K562 (cell line): ENCODE measurements around the gene MARCO. TPM values are rescaled to one million over a fixed set of nuclear protein-coding genes. Genes with fewer than 3 reads are reported as not detected.

Experiments used
- ATAC-seq: fragments of 200-7000 bp; cut with Tn5 transposase; 3 replicates; pipeline ENCODE4 v1.9.1; 2020; ENCODE audit warnings: moderate library complexity
- BruUV-seq: library from RNA; stranded (reverse); fragments of 400-500 nt; replicated peaks from 2 replicates; lab custom pipeline; 2021; lab: Mats Ljungman, UMichigan
- CTCF ChIA-PET: fragments of 300-600 bp; formaldehyde crosslinking; extraction: SDS; loops from one replicate; lab custom pipeline; 2021; ENCODE audit warnings: low intra/inter-chr PET ratio; lab: Yijun Ruan, JAX
- POLR2A ChIA-PET: fragments of 300-600, 350-650 bp; sonication (Branson Sonifier 250); formaldehyde crosslinking; extraction: SDS; loops from one replicate; lab custom pipeline; 2021; ENCODE audit warnings: antibody characterized with exemption, inconsistent platforms; lab: Yijun Ruan, JAX
- DNase-seq, 4 experiments: peaks; one replicate each; pipeline versions ENCODE4 v3.0.0 to v3.0.0-alpha.2; 2011 to 2018; ENCODE audit warnings: low spot score in 3 of 4, mixed read lengths in 3 of 4; ENCODE audit errors: extremely low read depth in 1 of 4
- FAIRE-seq: peaks from 2 replicates; lab custom pipeline; 2011; peaks lifted over from hg19 to GRCh38; lab: Jason Lieb, UNC
- H2AFZ ChIP-seq: 2 replicates; pipeline ENCODE4 v1.6.0; 2011; ENCODE audit warnings: low read depth, low read length, control low read depth, inconsistent platforms
- H3K27ac ChIP-seq: fragments of 200-600 bp; 3 replicates; pipeline ENCODE4 v1.8.0; 2011; ENCODE audit warnings: low read depth, mild to moderate bottlenecking, control low read depth, inconsistent platforms, low read length, moderate library complexity, mixed read lengths; ENCODE audit errors: extremely low read depth
- H3K27me3 ChIP-seq, 2 experiments: fragments of 300-600 bp in 1 of 2; 2 replicates in 1 of 2; 3 replicates in 1 of 2; pipeline versions ENCODE4 v1.6.0 to v1.8.0; 2011; ENCODE audit warnings: inconsistent platforms in 2 of 2, low read length in 2 of 2, mild to moderate bottlenecking in 1 of 2, mixed read lengths in 1 of 2, moderate library complexity in 1 of 2; ENCODE audit not compliant: control insufficient read depth in 2 of 2, insufficient read depth in 2 of 2
- H3K36me3 ChIP-seq: fragments of 300-600 bp; 3 replicates; pipeline ENCODE4 v1.8.0; 2011; ENCODE audit warnings: mild to moderate bottlenecking, low read length, inconsistent platforms; ENCODE audit not compliant: control insufficient read depth, insufficient read depth
- H3K4me1 ChIP-seq, 2 experiments: fragments of 200-600 bp in 1 of 2; replicated peaks in 1 of 2; 2 replicates in 1 of 2; 3 replicates in 1 of 2; pipeline versions ENCODE4 v1.5.1 to v1.8.0; 2011; ENCODE audit warnings: inconsistent platforms in 2 of 2, low read length in 2 of 2, mild to moderate bottlenecking in 1 of 2, mixed read lengths in 1 of 2, moderate library complexity in 1 of 2; ENCODE audit not compliant: control insufficient read depth in 2 of 2, insufficient read depth in 2 of 2
- H3K4me2 ChIP-seq: 2 replicates; pipeline ENCODE4 v1.6.1; 2011; ENCODE audit warnings: low read length, control low read depth, inconsistent platforms, mixed read lengths; ENCODE audit not compliant: insufficient read depth
- H3K4me3 ChIP-seq: fragments of 200-600 bp; sonication (generic), shearing (Covaris generic); 2 replicates; pipeline ENCODE4 v1.5.1; 2016; ENCODE audit warnings: control low read depth, inconsistent platforms
- H3K79me2 ChIP-seq: fragments of 200-600 bp; 3 replicates; pipeline ENCODE4 v1.8.0; 2011; ENCODE audit warnings: low read length, inconsistent platforms; ENCODE audit not compliant: control insufficient read depth, insufficient read depth
- H3K9ac ChIP-seq, 2 experiments: 2 replicates each; pipeline versions ENCODE4 v1.6.0 to v1.6.1; 2011; ENCODE audit warnings: low read depth in 2 of 2, low read length in 2 of 2, control low read depth in 1 of 2, inconsistent platforms in 1 of 2, mild to moderate bottlenecking in 1 of 2, mixed read lengths in 1 of 2; ENCODE audit not compliant: insufficient read depth in 1 of 2
- H3K9me1 ChIP-seq: one replicate; pipeline ENCODE4 v1.6.0; 2011; ENCODE audit warnings: inconsistent platforms, mild to moderate bottlenecking, low read length, moderate library complexity; ENCODE audit not compliant: control insufficient read depth, insufficient read depth
- H3K9me3 ChIP-seq: replicated peaks from 2 replicates; pipeline ENCODE4 v1.5.1; 2011; ENCODE audit warnings: low read depth, low read length, inconsistent platforms; ENCODE audit not compliant: control insufficient read depth, insufficient read depth
- H4K20me1 ChIP-seq: replicated peaks from 2 replicates; pipeline ENCODE4 v1.6.1; 2011; ENCODE audit warnings: low read length, inconsistent platforms, mixed read lengths; ENCODE audit not compliant: control insufficient read depth, insufficient read depth
- FOXK2 ChIP-seq, 2 experiments: fragments of 450-650 bp; IDR thresholded peaks in 1 of 2; conservative IDR thresholded peaks in 1 of 2; 2 replicates each; pipeline ENCODE4 v1.6.1; 2016; ENCODE audit warnings: low read depth in 2 of 2, mild to moderate bottlenecking in 1 of 2
- LARP7 ChIP-seq: fragments of 450-650 bp; IDR thresholded peaks from 2 replicates; pipeline ENCODE4 v1.6.1; 2016
- NFE2L1 ChIP-seq: fragments of 450-650 bp; IDR thresholded peaks from 2 replicates; pipeline ENCODE4 v1.6.1; 2016; ENCODE audit warnings: missing genetic modification characterization, low read depth, mild to moderate bottlenecking, missing compliant biosample characterization, moderate library complexity, borderline replicate concordance
- PYGO2 ChIP-seq: fragments of 450-650 bp; IDR thresholded peaks from 2 replicates; pipeline ENCODE4 v1.6.1; 2016; ENCODE audit warnings: mild to moderate bottlenecking, missing genetic modification characterization, moderate library complexity, missing compliant biosample characterization
- THRA ChIP-seq: fragments of 450-650 bp; IDR thresholded peaks from 2 replicates; pipeline ENCODE4 v1.6.1; 2017; ENCODE audit warnings: mild to moderate bottlenecking, moderate library complexity
- TRIM28 ChIP-seq: fragments of 450-650 bp; IDR thresholded peaks from 2 replicates; pipeline ENCODE4 v1.6.1; 2017
- USF1 ChIP-seq: sonication (generic); formaldehyde crosslinking; IDR thresholded peaks from 2 replicates; pipeline ENCODE4 v1.9.0; 2022; ENCODE audit warnings: mild to moderate bottlenecking, missing genetic modification reagents
- ZNF197 ChIP-seq: fragments of 200-800 bp; sonication (Bioruptor generic); IDR thresholded peaks from 2 replicates; pipeline ENCODE4 v1.6.1; 2016; ENCODE audit warnings: low read depth, missing genetic modification characterization, missing compliant biosample characterization
- ZNF316 ChIP-seq: fragments of 450-650 bp; IDR thresholded peaks from 2 replicates; pipeline ENCODE4 v1.6.1; 2016
- ZNF75A ChIP-seq: fragments of 450-650 bp; formaldehyde crosslinking; IDR thresholded peaks from 2 replicates; pipeline ENCODE4 v1.4.0; 2020; ENCODE audit warnings: mild to moderate bottlenecking
- WGBS: fragments of 100-300 bp; shearing (Covaris generic); methylation state at CpG from one replicate; pipeline ENCODE4 v1.1.6; 2016; ENCODE audit warnings: low coverage, mixed read lengths; ENCODE audit not compliant: insufficient coverage; ENCODE audit errors: missing lambda C conversion rate; 5-methylcytosine and 5-hydroxymethylcytosine counted together
- in situ Hi-C: fragments of 300-500 bp; cut with MboI; formaldehyde crosslinking; loops from 4 replicates; pipeline ENCODE4 v1.15.0; 2018; ENCODE audit warnings: inconsistent platforms, mixed read lengths
- intact Hi-C: fragments of 100-400 bp; cut with micrococcal nuclease; formaldehyde crosslinking; loops from 2 replicates; pipeline ENCODE4 v1.14.2; 2022
- polyA plus RNA-seq, 8 experiments: library from polyadenylated mRNA; depleted of rRNA in 4 of 8; stranded (reverse) in 5 of 8; unstranded in 3 of 8; fragments of >200 nt; fragmentation: Nextera tagmentation in 2 of 8; fragmentation: Illumina TruSeq in 1 of 8; extraction: Ambion mirVana in 2 of 8; extraction: Trizol in 1 of 8; gene quantifications; 2 replicates each; pipeline versions ENCODE4 v1.2.1 to v1.2.3, GENCODE V29; 2011 to 2014; ENCODE audit warnings: inconsistent platforms in 1 of 8, missing spikeins in 1 of 8
- total RNA-seq, 7 experiments: library from RNA; depleted of rRNA in 6 of 7; stranded (reverse); fragments of >200 nt in 6 of 7; fragmentation: Illumina TruSeq in 2 of 7; extraction: Trizol in 2 of 7; gene quantifications; 2 replicates each; pipeline versions ENCODE4 v1.2.1 to v1.2.3, GENCODE V29; 2011 to 2021; ENCODE audit warnings: low replicate concordance in 1 of 7

MARCO gene
- total and polyA plus RNA-seq, 9 of the 15 experiments (the other 6 are each of a cell fraction or from before 2014, with no cell fraction given) = 0.31 TPM; not detected in 8

- Histone ChIP-seq H3K36me3 (no peaks in the 10 kb centered on the region), H3K27me3 (no peaks in the 10 kb centered on the region; a peak in 1 of 5 replicates), H3K4me2 (no peak overlapping the region), H3K9me3 (no peaks in the 10 kb centered on the region), H3K9me1 (no peaks in the 10 kb centered on the region), H3K4me3 (no peak overlapping the region), H2AFZ (no peak overlapping the region), H3K4me1 (no peaks in the 10 kb centered on the region), H3K79me2 (no peaks in the 10 kb centered on the region), H4K20me1 (no peaks in the 10 kb centered on the region), H3K9ac (no peak overlapping the region), H3K27ac (no peak overlapping the region)
- intact Hi-C loops = no loop called here
- WGBS = 0% methylated on average over 4 of the region's 4 CpGs
- FAIRE-seq (no peak), DNase-seq (no peak), ATAC-seq (no peak)
- ChIA-PET POLR2A (interaction anchor here (0.7 kb wide), 1 partner anchor 1360 kb away, joined by 3 read pairs; no protein-coding TSS in a partner anchor), CTCF (no interaction called here)
- TF ChIP-seq ZNF75A (CRISPR knock-in tag) = no peak
- no peak for TF ChIP-seq PYGO2 (tag)
- no peak for TF ChIP-seq LARP7
- no peak for TF ChIP-seq ZNF316
- no peak for TF ChIP-seq FOXK2 (conservative IDR thresholded peaks at IDR 0.05 in 1 of 2, IDR thresholded peaks at IDR 0.05 in 1 of 2; ENCODE audit: low read depth in 2 of 2)
- TF ChIP-seq ZNF197 (CRISPR knock-in tag) = no peak
- no TSS peak for BruUV-seq
- in situ Hi-C loops = no loop called here
Measured at GRCh38 chr2:118980022-118980421, 38.0 kb downstream of the MARCO start.

- WGBS = 0% methylated on average over 2 of the region's 2 CpGs
- POLR2A ChIA-PET = interaction anchor here (0.7 kb wide), 1 partner anchor 1361 kb away, joined by 3 read pairs; no protein-coding TSS in a partner anchor
Measured at GRCh38 chr2:118980573-118980972, 38.6 kb downstream of the MARCO start.

More at GRCh38 chr2:118980573-118980972, 38.6 kb downstream of the MARCO start:
- no peaks in the 10 kb centered on the region for H3K79me2 ChIP-seq
- no peak overlapping the region for H3K9ac ChIP-seq
- H2AFZ ChIP-seq = no peak overlapping the region
- in situ Hi-C loops (no loop called here), intact Hi-C loops (no loop called here)
- DNase-seq (no peak), FAIRE-seq (no peak), ATAC-seq (no peak)
- no peaks in the 10 kb centered on the region for H3K9me1 ChIP-seq
- H3K4me2 ChIP-seq = no peak overlapping the region
- H3K27ac ChIP-seq = no peak overlapping the region
- no peaks in the 10 kb centered on the region for H3K4me1 ChIP-seq
- TF ChIP-seq THRA (no peak), NFE2L1 (tag) (no peak), TRIM28 (no peak), USF1 (CRISPR knock-in tag) (no peak)
- BruUV-seq = no TSS peak
- H3K9me3 ChIP-seq = no peaks in the 10 kb centered on the region
- no peaks in the 10 kb centered on the region for H3K36me3 ChIP-seq
- CTCF ChIA-PET = no interaction called here
- H3K27me3 ChIP-seq = no peaks in the 10 kb centered on the region; a peak in 1 of 5 replicates
- H3K4me3 ChIP-seq = no peak overlapping the region
- H4K20me1 ChIP-seq = no peaks in the 10 kb centered on the region
